COR-L47 (cell line): ENCODE measurements around the gene ETS1.

Experiments
- DNase-seq: peaks from one replicate; lab custom pipeline; 2025; lab: John Stamatoyannopoulos, UW

The ETS1 gene

DNA sequence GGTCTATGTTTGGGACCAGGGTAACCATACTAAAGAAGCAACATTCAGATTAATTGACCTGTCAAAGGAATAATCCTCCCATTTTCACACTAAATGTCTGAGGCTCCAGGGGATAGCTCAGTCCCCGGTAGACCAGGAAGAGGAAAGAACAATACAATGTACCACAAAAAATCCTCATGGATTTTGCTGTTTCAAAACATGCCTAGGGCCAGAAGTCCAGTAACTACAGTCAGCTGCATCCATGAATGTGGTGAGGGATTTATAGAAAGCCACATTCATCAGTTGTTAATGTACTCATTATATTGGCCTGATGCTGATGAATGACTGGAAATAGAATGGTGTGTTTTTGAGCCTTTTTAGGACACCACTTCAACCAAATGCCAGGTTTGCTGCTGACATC, 6.9 kb upstream of the ETS1 start:
- DNase-seq: no peak

DNA sequence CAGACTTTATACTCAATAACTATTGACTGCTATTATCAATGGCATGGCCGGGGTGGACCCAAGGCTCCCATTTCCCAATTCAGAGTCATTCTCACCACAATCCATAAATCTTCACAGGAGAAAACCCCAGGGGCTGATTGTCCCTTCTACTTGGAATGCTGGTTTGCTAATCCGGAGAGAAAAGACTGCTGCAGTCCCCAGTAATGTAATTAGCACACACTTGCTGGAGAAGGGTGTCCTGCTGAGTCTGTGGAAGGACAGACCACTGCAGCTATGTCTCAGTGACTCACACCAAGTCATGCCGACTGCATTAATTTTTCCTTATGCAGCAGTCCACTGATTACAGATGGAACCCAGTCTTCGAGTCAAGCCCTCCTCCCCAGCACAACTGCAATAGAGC, 5.9 kb upstream of the ETS1 start:
- DNase-seq: no peak

GRCh38 chr11:128592454-128592853, 5.1 kb upstream of the ETS1 start:
- no peak for DNase-seq

- no peak for DNase-seq
Observed at GRCh38 chr11:128590587-128590986, 3.2 kb upstream of the ETS1 start.

GRCh38 chr11:128589998-128590397, 2.6 kb upstream of the ETS1 start:
- DNase-seq: no peak

GRCh38 chr11:128588093-128588492, 735 bp upstream of the ETS1 start:
- no peak for DNase-seq

DNA sequence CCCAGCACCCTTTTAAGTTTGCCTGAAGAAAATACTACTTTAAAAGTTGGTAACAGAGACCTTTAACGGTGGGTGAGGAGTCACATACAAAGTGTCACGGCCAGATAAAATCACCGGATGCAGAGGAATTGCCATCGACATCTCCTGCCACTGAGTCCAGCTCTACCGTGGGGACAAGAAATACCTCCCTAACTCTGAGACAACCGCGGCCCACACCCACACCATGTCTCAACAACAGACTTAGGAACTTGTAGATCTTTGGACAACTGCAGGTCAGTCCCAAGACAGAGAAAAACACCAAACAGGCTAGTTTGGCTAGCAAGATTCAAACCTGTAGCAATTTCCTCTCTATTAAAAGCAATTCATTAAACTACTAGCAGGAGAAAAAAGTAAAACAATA, 669 bp downstream of the ETS1 start:
- no peak for DNase-seq

GRCh38 chr11:128585498-128586238, 1.7 kb downstream of the ETS1 start:
- DNase-seq: no peak

- no peak for DNase-seq
Observed at GRCh38 chr11:128584253-128584652, 3.1 kb downstream of the ETS1 start.

DNA sequence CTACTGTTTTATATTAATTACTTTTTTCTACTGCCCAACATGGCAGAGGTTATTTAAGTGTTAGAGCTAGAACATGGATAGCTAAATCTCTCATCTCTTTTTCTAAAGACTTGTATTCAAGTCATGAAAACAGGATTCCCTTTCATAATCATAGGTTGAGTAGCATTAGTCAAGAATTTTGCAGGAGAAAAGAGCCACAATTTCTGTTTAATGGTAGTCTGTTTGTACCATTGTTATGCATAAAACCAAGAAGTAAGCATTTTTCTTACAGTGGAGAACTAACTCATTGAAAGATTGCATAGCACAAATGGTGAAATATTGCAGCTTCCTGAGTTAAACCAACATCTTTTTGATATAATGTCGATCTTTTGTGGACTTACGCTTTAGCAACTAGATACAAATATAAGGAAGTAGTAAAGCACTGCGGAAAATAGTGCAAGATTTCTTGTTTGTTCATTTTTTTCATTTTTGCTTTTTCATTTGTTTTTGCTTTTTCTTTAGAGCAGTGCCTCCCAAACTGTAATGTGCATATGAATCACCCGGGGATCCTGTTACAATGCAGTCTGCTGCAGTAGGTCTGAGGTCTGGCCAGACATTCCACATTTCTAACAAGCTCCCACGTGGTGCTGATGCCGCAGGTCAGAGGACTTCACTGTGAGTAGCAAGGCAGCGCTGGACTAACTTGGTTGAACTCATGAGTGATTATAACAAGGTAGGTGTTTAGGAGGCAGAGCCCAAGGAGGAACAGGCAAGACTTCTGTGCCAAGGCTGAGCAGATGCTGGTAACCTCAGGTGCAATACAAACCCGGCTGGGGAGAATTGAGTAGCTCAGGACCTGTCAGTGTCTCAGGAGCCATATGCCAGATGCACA, 4.6 kb downstream of the ETS1 start:
- DNase-seq: no peak

- DNase-seq: no peak
Observed at GRCh38 chr11:128581561-128582272, 5.6 kb downstream of the ETS1 start.

DNA sequence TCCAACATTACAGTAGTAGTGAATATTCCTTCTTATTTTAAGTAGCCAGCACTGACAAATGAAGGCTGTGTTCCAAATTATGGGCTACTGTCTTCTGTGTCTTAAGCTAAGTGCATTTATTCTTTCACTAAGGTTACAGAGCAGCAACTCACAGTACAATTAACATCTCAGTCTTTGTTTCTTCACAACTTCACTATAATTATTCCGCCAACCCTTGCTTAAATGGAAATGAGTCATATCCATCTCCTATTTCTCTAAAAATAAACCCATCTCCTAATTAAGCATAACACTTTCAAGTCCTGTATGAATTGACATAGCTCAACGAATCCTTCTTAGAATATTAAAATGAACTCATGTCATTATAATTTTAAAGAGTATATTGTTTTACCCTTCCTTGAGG, 6.7 kb downstream of the ETS1 start:
- peak; percentile 28 for DNase-seq

DNA sequence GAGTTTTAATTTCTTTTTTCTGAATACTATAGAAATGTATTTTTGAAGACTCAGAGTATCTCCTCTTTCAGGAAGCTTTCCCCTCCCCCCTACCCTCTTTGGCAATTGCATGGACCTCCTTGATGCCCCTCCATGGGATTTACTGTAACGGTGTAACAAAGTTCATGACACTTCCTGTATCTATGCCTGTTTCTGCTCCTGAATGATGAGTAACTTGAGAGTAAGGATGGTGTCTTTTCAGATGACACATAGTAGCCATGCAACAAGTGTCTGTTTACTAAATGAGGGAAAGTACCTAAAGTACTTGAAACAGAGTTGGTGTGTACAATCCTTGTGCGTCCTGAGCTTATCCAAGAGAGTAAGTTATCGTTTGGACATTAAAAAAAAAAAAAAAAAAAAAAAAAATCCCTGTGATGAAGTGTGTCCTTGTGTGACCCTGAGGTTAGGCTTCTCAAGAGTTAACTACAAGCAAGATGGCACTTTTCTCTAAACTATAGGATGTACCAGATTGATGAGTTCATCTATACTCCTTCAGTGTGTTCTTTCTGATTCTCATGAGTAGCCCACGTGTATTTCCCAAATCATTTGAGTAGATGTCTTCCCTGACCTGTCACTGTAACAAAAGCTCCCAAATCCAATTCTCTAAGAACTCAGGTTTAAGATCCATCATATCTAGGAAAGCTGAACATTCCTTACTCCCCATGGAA, 7.4 kb downstream of the ETS1 start:
- no peak for DNase-seq

GRCh38 chr11:128576555-128576954, 10.8 kb downstream of the ETS1 start:
- DNase-seq: no peak

GRCh38 chr11:128575961-128576350, 11.4 kb downstream of the ETS1 start:
- DNase-seq: no peak

- DNase-seq: no peak
Observed at GRCh38 chr11:128575174-128575960, 12.0 kb downstream of the ETS1 start.

DNA sequence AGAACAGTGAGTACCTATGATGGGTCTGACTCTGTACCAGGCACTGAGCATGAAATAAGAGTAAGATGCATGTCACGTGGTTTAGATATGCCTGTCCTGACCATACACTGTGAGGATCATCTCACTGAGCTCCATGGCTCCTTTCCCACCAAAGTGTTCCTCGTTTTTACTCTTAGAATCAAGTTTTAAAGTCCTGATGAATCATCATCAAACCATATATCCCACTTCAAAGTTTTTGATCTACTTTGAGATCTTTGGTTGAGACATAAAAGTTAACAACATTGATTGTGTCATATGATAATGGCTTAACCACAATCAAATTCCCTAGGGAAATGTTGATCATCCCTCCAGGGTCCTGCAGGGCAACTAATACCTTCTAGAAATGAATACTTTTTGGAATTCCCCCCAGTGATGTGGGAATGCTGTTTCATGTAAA, 12.8 kb downstream of the ETS1 start:
- no peak for DNase-seq

DNA sequence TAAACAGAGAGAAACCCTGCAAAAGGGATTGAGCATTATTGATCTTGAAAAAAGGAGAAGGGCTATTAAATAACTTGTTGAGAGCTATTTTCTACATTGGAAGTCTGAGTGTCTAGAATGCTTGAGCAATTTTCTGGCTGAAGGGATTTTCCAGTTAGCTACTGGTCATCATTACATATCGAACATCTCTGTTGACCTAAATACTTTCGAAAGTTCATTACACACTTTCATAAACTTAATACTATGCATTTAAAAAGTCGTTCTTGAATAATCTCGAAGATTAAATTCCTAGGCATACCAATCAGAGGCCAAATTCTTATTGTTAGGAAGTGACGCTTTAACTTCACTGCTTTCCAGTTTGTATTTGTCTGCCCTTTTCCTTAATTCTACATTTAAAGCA, 13.7 kb downstream of the ETS1 start:
- DNase-seq: no peak

DNA sequence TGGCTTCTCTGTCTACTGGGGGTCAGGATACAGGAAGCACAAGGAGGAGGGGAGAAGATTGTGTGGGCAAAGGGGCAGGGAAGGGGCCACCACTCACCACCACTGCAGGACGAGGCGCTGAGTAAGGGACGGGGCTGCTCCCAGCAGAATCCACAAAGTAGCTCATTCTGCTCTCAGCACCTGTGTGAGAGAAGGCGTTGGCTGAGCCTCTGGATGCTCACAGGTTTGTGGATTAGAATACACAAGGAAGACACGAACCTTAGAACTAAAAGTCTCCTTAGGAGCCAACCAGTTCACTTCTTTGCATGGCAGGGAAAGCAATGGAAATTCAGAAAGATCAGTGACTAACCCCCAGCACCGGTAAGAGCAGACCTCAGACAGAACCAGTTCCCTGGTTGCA, 14.4 kb downstream of the ETS1 start:
- no peak for DNase-seq

GRCh38 chr11:128570632-128571031, 16.7 kb downstream of the ETS1 start:
- DNase-seq: no peak

- DNase-seq: no peak
Observed at GRCh38 chr11:128569291-128569690, 18.1 kb downstream of the ETS1 start.
